Eye (tissue), 1 donor: Measurements from ENCODE around the gene GAB2.
"Not testable (repeated sequence)": the region's sequence is repeated elsewhere in the genome, so short reads cannot be mapped to it uniquely, and the experiment has no call there.

Experiments
- DNase-seq: peaks from one replicate; pipeline ENCODE4 v3.0.0-alpha.2; 2015

Gene GAB2

GRCh38 chr11:78300108-78300839 lies 117.3 kb downstream of the GAB2 start:
- no peak for DNase-seq

DNA sequence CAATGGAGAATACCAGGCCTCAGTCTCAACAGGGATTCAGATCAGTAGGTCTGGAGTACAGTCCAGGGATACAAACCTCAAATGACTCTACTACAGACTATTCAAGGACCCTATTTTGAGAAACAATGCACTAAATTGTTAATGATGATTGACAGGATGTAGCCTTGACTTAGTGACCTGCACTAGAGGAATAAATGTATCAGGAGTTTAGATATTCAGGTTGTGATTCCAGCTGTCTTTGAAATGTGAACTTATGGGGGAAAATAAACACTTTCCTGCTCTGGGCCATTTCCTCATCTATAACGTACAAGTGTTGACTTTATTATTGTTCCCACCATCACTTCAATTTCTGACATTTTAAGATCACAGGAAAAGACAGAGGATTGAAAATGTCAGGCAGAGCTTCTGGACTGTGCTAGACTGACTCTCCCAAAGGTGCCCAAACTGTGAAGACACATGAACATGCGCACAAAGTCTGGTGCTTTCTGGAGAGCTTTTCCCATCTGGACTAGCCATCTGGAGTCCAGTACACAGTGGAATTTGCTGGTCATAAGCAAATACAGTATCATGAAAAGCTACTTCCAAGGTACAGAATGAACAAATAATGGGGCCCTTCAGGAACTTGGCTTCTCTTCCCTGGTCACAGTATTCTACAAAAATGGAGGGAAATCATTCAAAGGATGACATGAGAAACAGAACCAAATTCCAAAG lies 118.5 kb downstream of the GAB2 start:
- peak; percentile 61 for DNase-seq

DNA sequence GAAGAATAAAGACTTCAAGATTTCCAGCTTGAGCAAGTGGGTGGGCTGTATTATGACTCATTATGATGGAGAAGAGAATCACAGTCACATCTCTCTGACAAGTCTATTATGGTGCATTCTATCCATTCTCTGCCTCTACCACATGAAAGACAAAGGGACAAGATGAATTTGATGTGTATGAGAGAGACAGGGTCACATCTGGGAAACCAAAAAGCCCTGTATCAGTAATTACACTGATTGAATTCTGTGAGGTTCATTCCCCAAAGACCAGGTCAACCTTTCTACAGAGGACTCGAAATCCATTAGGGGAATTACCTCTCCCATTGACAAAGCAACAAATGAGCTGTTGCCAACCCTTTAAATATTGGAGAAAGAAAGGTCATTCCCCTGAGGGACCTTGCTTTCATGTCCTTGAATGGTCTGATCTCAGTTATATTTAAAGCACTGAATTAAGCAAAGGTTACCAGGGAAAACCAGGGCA lies 119.3 kb downstream of the GAB2 start:
- peak; percentile 81 for DNase-seq

DNA sequence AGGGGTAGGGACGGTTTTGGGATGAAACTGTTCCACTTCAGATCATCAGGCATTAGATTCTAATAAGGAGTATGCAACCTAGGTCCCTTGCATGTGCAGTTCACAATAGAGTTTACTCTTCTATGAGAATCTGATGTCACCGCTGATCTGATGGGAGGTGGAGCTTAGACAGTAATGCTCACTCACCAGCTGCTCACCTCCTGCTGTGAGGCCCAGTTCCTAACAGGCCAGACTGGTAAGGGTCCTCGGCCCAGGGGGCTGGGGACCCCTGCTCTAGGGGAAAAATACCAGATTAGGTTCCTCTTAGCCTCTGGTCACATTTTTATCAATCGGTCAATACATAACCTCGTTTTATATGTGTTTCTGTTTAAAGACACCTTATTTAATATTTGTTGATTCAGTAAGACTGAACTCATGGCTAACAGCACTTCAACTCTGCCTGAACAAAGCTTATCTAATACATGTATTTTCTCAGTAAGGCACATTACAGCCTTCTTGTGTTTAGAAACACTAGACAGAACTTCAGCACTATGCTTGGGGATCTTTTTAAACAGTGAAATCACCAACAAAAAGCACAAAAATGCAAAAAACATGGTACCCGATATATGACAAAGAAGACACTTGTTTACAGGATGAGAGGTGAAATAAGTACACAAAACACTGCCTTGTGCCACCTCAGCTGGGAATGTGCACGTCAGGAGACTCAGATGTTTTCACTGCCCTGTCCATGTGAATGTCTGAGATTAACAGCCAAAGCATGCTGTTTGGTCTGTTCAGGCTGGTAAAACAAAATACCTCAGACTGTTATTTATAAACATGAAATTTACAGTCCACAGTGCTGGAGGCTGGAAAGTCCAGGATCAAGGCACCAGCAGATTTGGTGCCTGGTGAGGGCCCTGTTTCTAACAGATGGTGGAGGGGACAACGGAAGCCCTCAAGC lies 121.4 kb downstream of the GAB2 start:
- peak; percentile 60 for DNase-seq

DNA sequence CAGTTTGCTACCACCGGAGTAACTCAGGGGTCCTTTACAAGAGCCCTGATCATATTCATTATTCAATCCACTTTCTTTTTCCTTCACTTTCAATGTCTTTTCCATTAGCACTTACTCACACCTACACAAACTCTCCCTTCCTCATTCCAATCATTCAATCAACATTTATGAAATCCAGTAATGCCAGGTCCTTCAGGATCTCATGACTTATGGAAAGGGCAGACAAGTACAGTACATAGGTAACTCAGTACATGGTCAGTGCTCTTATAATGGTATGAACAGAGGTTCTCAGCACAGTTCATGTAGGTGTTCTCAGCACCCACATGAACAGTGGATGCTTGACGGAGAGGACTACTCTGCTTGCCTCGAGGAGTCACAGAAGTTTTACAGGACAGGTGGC lies 122.3 kb downstream of the GAB2 start:
- no peak for DNase-seq

DNA sequence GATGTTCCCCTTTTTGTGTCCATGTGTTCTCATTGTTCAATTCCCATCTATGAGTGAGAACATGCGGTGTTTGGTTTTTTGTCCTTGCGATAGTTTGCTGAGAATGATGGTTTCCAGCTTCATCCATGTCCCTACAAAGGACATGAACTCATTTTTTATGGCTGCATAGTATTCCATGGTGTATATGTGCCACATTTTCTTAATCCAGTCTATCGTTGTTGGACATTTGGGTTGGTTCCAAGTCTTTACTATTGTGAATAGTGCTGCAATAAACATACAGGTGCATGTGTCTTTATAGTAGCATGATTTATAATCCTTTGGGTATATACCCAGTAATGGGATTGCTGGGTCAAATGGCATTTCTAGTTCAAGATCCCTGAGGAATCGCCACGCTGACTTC lies 123.5 kb downstream of the GAB2 start:
- not testable (repeated sequence) for DNase-seq

GRCh38 chr11:78293536-78293935 lies 124.1 kb downstream of the GAB2 start:
- DNase-seq, result no peak

GRCh38 chr11:78292109-78292803 lies 125.4 kb downstream of the GAB2 start:
- DNase-seq, result no peak

DNA sequence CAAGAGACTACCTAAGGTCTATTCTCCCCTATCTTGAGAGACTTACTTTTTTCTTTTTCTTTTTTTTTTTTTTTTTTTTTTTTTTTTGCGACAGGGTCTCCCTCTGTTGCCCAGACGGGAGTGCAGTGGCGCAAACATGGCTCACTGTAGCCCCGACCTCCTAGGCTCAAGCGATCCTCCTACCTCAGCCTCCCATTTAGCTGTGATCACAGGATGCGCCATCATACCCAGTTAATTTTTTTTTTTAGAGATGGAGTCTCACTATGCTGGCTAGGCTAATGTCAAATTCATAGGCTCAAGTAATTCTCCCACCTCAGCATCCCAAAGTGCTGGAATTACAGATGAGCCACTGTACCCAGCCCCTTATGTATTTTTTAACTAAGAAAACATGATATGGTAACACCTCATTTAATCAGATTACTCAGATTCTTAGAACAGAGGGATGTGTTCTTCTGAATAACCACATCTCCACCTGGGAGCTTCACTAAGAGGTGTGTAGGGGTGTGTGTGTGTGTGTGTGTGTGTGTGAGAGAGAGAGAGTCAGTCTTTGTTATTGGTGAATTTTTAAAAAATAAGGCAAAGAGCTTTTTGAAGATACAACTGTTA lies 126.0 kb downstream of the GAB2 start:
- no peak for DNase-seq

GRCh38 chr11:78290293-78291176 lies 127.1 kb downstream of the GAB2 start:
- no peak for DNase-seq

DNA sequence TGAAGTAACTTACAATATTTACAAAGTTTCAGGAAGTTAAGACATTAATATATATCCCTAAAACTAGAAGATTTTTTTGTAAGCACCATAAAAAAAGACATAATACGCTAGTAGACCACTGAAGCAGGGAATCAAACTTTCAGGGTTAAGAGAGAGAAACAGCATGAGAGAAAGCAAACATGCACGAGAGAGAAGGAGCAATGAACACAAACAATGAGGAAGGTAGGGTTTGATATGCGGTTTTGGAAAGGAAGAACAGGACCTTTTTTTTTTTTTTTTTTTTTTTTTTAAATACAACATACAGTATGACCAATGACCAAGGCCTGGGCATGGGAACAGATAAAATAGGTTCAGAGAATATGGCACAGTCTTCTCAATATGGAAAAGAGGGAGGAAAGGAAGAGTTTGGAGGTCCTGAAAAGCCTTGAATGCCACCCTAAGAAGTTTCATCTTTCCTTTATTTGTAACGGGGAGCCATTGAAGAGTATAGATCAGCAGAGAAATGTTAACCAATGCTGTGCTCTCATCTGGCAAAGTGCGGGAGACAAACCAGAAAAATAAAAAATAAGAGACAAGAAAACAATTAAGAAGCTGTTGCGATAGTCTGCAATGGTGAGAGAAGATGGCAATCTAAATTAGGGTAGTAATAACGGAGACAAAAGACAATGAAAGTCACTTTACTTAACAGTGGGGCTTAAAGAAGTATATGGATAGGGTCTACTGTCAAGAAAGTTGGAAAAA lies 127.9 kb downstream of the GAB2 start:
- no peak for DNase-seq

DNA sequence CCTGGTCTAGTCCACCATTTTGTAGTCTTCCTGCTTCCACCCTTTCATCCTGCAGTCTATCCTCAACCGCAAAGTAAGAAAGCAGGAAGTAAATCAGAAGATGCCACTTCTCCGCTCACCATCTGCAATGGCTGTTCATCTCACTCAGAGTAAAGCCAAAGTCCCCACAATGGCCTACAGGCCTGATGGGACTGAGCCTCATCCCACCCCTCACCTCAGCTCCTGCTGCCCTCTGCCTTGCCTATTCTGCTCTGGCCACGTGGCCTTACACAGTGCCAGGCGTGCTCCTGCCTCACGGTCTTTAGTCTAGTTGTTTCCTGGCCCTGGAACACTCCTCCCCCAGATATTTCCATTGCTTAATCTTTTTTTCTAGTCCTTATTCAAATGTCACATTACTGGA lies 133.4 kb downstream of the GAB2 start:
- no peak for DNase-seq

DNA sequence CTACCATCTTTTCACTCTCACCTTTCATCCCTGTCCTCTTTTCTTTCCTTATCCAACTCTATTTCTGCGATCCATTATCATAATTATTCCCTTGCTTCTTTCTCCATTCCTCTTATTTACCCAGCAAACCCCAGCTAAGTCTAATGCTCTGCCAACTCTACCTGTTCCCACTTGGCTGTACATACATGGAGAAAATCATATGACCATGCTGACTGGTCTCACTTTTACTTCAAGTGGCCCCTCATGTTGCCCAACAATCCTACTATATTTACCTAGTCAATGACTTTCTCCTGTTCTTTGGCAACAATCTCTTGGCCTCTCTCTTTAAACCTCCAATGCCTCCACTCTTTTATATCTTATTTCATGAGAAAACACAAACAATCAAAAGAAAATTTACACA lies 134.8 kb downstream of the GAB2 start:
- no peak for DNase-seq

DNA sequence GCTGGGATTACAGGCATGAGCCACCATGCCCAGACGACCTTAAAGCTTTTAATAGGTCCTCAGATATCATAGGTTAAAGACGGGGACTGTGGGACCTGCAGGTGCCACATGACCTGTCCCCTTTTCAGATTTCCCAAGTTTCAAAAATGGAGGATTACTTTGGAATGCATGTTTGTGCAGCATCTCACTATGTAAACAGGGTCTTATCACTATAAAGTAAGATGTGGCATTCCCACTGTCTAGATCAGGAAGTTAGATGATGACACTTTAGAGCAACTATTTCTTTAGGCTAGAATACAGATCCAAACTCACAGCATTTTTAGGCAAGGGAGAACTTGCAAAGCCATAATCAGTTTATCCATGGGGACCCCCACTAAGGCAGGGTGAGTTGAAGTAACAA lies 136.1 kb downstream of the GAB2 start:
- no peak for DNase-seq

- peak; percentile 16 for DNase-seq
Observed at GRCh38 chr11:78277314-78277994, 140.2 kb downstream of the GAB2 start.

GRCh38 chr11:78276311-78276710 lies 141.3 kb downstream of the GAB2 start:
- DNase-seq, result no peak

DNA sequence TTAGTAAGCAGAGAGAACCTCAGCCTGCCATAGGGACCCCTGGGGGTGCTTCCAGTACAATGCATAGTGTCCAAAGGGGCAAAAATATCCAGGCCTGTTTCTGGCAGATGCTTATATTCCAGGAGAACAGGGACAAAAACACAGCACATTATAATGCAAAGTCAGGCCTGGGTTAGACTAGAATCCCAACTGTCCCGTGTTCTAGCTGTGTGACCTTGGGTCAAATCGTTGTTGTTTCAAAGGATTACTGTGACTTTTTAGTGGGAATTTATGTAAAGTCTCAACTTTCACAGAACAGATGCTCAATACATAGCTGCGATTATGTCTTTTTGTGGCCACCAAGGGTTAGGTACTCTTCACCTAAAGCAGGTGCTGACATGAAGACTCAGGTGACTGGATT lies 142.9 kb downstream of the GAB2 start:
- no peak for DNase-seq

DNA sequence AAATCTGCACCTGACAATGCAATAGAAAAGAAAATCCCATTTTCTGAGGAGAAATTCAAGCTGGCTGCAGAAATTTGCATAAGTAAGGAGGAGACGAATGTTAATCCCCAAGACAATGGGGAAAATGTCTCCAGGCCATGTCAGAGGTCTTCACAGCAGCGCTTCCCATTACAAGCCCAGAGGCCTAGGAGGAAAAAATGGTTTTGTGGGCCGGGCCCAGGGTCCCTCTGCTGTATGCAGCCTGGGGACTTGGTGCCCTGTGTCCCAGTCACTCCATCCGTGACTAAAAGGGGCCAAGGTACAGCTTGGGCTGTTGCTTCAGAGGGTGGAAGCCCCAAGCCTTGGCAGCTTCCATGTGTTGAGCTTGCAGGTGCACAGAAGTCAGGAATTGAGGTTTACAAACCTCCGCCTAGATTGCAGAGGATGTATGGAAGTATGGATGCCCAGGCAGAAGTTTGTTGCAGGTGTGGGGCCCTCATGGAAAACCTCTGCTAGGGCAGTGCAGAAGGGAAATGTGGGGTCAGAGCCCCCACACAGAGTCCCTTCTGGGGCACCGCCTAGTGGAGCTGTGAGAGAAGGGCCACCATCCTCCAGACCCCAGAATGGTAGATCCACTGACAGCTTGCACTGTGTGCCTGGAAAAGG lies 144.9 kb downstream of the GAB2 start:
- DNase-seq, result not testable (repeated sequence)

DNA sequence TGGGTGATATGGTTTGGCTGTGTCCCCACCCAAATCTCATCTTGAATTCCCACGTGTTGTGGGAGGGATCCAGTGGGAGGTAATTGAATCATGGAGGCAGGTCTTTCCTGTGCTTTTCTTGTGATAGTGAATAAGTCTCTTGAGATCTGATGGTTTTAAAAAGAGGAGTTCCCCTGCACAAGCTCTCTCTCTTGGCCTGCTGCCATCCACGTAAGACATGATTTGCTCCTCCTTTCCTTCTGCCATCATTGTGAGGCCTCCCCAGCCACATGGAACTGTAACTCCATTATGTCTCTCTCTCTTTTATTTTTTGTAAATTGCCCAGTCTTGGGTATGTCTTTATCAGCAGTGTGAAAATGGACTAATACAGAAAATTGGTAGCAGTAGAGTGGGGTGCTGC lies 145.8 kb downstream of the GAB2 start:
- not testable (repeated sequence) for DNase-seq
